Pons (tissue), 1 donor: ENCODE results near the gene YWHAQ.
"Not testable (repeated sequence)": the region's sequence is repeated elsewhere in the genome, so short reads cannot be mapped to it uniquely, and the experiment has no call there.

ENCODE experiments used
- DNase-seq: peaks from one replicate; pipeline ENCODE4 v3.0.0-alpha.2; 2016; ENCODE audit warnings: low spot score

Gene YWHAQ

GRCh38 chr2:9594366-9595054, 36.3 kb downstream of the YWHAQ start:
- no peak for DNase-seq

GRCh38 chr2:9593925-9594324, 36.9 kb downstream of the YWHAQ start:
- no peak for DNase-seq

GRCh38 chr2:9592699-9593098, 38.1 kb downstream of the YWHAQ start:
- DNase-seq, result no peak

- DNase-seq, result no peak
Measured at GRCh38 chr2:9590641-9591040, 40.2 kb downstream of the YWHAQ start.

- DNase-seq, result no peak
Measured at GRCh38 chr2:9586465-9586864, 44.3 kb downstream of the YWHAQ start.

GRCh38 chr2:9585486-9585885, 45.3 kb downstream of the YWHAQ start:
- no peak for DNase-seq

GRCh38 chr2:9584902-9585301, 45.9 kb downstream of the YWHAQ start:
- not testable (repeated sequence) for DNase-seq

- DNase-seq, result no peak
Measured at GRCh38 chr2:9582624-9583023, 48.2 kb downstream of the YWHAQ start.

GRCh38 chr2:9578467-9579235, 52.1 kb downstream of the YWHAQ start:
- no peak for DNase-seq

GRCh38 chr2:9574331-9574730, 56.5 kb downstream of the YWHAQ start:
- no peak for DNase-seq

- no peak for DNase-seq
Measured at GRCh38 chr2:9573840-9574239, 57.0 kb downstream of the YWHAQ start.

- DNase-seq, result no peak
Measured at GRCh38 chr2:9573013-9573720, 57.6 kb downstream of the YWHAQ start.

- DNase-seq, result no peak
Measured at GRCh38 chr2:9570182-9571060, 60.4 kb downstream of the YWHAQ start.

- peak; percentile 42 for DNase-seq
Measured at GRCh38 chr2:9565436-9566153, 65.2 kb downstream of the YWHAQ start.

- DNase-seq, result no peak
Measured at GRCh38 chr2:9560628-9561027, 70.2 kb downstream of the YWHAQ start.

- DNase-seq, result no peak
Measured at GRCh38 chr2:9558948-9559381, 71.8 kb downstream of the YWHAQ start.

GRCh38 chr2:9556121-9556743, 74.6 kb downstream of the YWHAQ start:
- DNase-seq, result peak; percentile 39

GRCh38 chr2:9555297-9556120, 75.3 kb downstream of the YWHAQ start, which contains the start of gene ADAM17:
Gene ADAM17, minus strand, starts transcription at chr2:9555830. Its CDS starts 225 bp downstream, at chr2:9555605.
- DNase-seq, result peak; percentile 90

- peak; percentile 56 for DNase-seq
Measured at GRCh38 chr2:9554921-9555296, 75.9 kb downstream of the YWHAQ start.
